Measurements from ENCODE around the gene THTPA.
"Not testable (repeated sequence)": the region's sequence is repeated elsewhere in the genome, so short reads cannot be mapped to it uniquely, and the experiment has no call there.

Gene THTPA

DNA sequence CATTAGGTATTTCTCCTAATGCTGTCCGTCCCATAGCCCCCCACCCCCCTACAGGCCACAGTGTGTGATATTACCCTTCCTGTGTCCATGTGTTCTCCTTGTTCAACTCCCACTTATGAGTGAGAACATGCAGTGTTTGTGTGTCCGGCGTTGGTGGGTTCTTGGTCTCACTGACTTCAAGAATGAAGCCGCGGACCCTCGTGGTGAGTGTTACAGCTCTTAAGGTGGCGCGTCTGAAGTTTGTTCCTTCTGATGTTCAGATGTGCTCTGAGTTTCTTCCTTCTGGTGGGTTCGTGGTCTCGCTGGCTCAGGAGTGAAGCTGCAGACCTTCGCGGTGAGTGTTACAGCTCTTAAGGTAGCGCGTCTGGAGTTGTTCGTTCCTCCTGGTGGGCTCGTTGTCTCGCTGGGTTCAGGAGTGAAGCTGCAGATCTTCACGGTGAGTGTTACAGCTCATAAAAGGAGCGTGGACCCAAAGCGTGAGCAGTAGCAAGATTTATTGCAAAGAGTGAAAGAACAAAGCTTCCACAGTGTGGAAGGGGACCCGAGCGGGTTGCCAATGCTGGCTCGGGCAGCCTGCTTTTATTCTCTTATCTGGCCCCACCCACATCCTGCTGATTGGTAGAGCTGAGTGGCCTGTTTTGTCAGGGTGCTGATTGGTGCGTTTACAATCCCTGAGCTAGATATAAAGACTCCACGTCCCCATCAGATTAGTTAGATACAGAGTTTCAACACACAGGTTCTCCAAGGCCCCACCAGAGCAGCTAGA is 27.9 kb downstream of the THTPA start:
- DNase-seq (ENCODE audit: low spot score), result not testable (repeated sequence)

DNA sequence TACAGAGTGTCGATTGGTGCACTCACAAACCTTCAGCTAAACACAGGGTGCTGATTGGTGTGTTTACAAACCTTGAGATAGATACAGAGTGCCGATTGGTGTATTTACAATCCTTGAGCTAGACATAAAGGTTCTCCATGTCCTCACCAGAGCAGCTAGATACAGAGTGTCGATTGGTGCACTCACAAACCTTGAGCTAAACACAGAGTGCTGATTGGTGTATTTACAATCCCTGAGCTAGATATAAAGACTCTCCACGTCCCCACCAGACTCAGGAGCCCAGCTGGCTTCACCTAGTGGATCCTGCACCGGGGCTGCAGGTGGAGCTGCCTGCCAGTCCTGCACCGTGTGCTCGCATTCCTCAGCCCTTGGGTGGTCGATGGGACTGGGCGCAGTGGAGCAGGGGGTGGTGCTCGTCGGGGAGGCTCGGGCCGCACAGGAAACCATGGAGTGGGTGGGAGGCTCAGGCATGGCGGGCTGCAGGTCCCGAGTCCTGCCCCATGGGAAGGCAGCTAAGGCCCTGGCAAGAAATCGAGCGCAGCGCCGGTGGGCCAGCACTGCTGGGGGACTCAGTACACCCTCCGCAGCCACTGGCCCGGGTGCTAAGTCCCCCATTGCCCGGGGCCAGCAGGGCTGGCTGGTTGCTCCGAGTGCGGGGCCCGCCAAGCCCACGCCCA is 28.6 kb downstream of the THTPA start:
- DNase-seq (ENCODE audit: low spot score), result not testable (repeated sequence)

DNA sequence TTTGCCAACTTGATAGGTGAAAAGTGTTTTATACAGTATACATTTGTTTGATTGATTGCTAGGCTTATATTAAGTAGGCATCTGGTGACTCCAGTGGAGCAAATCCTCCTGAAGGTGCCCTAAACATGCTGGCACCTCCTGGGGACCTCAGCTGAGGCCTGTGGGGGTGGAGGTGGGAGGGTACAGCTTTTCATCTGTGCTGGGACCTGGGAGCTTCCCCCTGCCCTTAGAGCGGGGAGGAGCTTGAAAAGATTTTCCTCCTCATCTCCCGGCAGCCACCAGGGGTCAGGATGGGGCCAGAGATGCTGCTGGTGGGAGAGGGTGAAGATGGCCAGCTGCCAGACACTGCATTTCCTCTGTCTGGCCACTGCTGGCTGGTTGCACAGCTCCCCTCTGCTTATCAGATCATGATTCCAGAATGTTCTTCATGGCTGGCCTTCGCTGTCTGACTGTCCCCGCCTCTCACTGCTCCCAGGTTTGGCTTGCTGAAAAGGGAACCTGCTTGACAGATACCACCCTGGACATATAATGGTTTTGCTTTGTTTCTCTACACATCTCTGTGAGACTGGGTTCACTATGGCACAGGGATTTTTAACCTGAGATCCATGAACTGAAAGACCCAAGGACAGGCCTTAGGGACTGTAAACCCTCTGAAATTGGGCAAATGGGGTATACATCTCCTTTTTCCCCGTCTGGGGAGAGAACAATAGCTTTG is 33.0 kb downstream of the THTPA start:
- peak; percentile 90 for DNase-seq (ENCODE audit: low spot score)

DNA sequence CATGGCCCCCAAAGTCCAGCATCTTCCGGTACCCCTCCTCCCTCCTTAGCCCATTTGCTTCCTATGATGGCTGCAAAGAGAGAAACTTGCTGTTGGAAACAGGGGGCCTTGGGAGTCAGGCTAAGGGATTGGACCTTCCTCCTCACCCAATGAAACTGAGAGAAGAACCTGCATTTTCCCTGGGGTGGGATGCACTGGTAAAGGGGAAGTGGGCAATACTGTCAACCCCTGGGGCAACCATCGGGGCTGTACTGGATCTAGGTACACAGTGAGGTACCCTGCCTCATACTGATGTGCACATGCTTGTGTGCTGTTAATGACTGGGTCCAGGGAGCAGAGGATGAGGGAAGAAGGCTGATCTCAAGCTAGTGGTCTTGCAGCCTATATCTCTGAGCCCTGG is 33.5 kb downstream of the THTPA start:
- DNase-seq (ENCODE audit: low spot score), result no peak

DNA sequence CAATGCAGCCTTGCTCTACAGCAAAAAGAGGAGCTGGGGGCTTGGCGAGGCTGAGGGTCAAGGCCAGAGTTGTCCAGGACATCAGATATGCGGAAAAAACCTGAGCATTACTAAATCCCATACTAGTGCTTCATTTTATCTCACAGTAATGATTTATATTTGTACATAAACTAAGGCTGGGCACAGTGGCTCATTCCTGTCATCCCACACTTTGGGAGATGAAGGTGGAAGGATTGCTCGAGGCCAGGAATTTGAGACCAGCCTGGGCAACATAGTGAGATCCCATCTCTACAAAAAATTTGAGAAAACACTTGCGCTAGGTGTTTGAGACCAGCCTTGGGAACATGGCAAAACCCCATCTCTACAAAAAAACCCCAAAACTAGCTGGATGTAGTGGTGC is 34.1 kb downstream of the THTPA start:
- no peak for DNase-seq (ENCODE audit: low spot score)

DNA sequence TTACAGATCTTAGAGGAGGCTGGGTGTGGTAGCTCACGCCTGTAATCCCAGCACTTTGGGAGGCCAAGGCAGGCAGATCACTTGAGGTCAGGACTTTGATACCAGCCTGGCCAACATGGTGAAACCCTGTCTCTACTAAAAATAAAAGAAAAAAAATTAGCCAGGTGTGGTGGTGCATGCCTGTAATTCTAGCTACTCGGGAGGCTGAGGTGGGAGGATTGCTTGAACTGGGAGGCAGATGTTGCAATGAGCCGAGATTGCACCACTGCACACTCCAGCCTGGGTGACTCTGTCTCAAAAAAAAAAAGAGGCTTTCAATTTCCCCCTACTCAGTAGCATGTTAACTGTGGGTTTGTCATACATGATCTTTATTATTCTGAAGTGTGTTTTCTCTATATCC is 38.1 kb downstream of the THTPA start:
- not testable (repeated sequence) for DNase-seq (ENCODE audit: low spot score)

DNA sequence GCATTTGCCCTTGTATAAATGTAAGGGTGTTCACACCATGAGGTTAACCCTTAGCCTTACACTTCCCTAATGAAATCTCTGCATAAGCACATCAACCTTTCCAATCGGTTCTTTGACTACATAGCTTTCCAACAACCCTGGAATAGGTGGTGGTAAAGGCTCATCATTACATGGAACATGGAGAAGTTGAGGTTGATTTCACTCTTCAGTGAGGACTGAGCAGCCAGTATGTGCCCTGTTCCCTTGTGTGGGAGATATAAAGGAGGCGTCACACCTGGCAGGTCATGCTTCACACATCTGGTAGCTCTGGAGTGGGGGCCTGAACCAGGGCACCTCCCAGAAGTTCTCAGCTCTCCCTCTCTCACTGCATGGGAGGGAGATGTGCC is 44.2 kb downstream of the THTPA start:
- DNase-seq (ENCODE audit: low spot score), result no peak

DNA sequence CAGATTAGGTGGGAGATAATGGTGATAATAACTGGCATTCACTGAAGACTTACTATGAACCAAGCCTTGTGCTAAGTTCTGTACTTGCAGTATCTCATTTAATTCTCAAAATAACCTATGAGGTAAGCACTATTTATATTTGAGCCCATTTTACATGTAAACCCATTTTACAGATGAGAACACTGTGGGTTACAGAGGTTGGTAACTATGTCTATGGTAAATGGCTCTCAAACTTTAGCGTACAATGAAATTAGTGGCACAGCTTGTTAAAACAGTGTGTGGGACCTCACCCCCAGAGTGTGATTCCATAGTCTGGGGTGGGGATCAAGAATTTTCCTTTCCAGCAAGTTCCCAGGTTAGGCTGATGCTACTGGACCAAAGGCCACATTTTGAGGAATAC is 44.7 kb downstream of the THTPA start:
- no peak for DNase-seq (ENCODE audit: low spot score)

DNA sequence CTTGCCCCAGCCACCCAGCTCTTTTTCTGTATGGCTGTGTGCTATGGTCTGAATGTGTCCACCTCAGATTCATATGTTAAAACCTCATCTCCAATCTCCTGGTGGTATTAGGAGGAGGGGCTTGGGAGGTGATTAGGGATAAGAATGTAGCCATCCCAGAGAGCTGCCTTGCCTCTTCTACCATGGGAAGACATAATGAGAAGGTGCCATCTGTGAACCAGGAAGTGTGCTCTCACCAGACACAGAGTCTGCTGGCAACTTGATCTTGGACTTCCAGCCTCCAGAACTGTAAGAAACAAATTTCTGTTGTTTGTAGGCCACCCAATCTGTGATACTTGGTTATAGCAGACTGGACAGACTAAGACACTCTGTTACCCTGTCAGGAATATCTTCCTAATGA is 45.4 kb downstream of the THTPA start:
- no peak for DNase-seq (ENCODE audit: low spot score)

DNA sequence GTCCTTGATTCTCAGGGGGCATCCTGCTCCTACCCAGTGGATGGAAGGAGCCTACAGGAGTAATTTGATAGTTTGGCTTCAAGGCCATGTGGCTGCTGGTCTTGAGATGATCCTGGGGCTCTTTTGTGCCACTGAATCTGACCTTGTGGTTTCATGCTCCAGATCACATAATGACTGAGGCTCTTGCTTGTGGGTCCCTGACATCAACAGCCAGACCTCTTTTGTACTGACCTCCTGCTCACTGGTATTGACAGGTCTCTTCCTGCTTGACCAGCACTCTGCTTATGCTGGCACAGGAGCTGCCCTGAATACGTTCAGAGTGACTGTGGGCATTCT is 45.7 kb downstream of the THTPA start:
- no peak for DNase-seq (ENCODE audit: low spot score)

DNA sequence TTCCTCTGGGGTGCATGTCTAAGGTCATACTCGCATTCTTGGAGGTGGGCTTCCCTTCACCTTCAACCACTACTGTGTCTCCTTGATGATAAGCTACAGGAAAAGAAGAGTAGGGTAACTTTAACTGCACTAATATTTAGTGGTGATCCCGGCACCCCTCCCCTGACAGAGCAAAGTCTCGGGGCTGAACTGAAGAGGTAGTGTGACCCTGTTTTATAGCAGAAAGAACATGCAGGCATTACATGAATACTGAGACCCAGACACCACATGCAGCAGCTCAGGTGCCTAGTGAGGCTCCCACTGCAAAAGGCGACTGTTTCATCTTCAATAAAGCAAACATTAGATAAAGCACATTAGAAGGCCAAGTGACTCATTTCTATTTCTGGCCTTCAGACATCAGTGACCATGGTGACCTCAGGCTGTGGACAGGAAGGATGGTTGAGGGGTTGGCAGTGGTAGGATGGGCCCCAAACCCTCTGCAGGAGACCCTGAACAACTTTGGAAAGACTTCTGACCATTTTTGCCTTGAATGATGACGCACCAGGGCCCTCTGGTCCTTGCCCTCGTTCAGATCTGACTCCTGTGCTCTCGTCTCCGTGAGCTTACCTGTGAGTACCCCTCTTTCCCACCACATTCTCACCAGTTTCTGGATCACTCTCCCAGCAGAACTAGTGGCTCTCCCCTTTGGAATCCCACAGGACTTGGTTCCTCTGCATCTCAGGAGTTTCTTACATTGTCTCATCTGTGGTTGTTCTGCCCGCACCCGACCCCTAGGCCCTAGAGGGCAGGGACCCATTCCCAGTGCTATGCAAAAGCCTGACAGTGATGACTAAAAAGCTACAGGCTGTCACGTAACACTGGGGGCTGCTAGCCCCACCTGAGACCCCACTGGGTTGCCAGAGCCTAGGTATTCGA is 46.4 kb downstream of the THTPA start:
- no peak for DNase-seq (ENCODE audit: low spot score)

DNA sequence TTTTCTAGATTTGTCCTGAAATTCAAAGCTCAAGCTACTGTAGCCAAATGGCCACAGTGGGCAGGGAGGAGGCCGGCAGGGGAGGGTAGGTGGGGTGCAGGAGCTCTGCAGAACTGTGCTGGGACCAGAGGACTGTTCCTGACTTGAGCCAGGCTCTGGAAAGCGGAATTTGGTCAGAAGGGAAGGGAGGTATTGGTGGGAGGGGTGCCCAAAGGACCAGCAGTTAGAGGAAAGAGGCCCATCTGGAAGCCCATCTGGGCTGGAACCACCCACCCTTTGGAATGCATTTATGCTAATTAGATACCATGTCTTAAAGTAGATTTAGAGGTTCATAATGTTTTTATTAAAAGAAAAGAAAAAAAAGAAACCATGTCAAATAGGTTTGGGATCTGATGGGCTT is 47.0 kb downstream of the THTPA start:
- DNase-seq (ENCODE audit: low spot score), result no peak

DNA sequence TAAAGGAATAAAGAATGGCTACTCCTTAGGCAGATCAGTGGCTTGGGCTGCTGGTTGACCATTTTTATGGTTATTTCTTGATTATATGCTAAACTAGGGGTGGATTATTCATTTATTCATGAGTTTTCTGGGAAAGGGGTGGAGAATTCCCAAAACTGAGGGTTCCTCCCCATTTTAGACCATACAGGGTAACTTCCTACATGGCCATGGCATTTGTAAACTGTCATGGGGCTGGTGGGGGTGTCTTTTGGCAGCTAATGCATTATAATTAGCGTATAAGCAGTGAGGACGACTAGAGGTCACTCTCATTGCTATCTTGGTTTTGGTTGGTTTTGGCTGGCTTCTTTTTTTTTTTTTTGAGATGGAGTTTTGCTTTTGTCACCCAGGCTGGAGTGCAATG is 48.1 kb downstream of the THTPA start:
- DNase-seq (ENCODE audit: low spot score), result no peak

DNA sequence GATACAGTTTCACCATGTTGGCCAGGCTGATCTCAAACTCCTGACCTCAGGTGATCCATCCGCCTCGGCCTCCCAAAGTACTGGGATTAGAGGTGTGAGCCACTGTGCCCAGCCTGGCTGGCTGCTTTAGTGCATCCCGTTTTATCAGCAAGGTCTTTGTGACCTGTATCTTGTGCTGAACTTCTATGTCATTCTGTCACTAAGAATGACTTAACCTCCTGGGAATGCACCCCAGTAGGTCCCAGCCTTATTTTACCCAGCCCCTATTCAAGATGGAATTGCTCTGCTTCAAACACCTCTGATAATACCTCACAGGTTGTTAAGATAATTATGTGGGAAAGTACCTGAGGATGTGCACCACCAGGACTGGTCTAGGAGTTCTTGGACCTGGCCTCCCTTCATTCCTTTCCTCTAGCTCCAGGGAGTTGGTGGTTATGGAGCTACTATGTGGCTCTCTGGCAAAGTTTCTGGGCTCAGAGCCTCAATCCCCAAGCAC is 48.7 kb downstream of the THTPA start:
- no peak for DNase-seq (ENCODE audit: low spot score)

DNA sequence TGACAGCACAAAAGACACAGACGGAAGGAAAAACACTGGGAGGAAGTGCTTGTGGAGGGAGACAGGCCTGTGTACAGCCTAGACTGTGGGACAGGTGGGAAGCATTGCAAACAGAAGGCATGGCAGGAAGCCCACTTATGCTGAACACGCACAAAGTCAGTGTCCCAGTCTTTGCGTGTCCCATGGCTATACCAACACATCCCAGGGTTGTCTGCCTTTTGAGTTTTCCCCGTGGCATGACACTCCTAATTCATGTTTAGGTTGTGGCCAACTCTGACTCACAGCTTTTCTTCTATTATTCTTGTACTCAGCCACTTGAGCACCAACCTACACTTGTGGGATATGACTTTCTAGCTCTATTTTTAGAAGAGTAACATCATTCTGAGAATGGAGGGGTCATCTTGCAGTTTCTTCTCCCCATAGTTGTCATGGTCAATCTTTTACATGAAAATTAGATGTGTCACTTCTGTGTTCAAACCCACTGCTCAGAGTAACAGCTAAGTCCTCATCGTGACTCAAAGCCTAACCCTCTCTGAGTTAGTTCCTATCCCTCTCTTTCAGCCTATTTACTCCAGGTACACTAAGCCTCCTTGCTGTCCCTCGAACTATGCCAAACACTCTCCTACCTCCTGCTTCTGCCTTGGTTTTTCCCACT is 50.0 kb downstream of the THTPA start:
- no peak for DNase-seq (ENCODE audit: low spot score)

DNA sequence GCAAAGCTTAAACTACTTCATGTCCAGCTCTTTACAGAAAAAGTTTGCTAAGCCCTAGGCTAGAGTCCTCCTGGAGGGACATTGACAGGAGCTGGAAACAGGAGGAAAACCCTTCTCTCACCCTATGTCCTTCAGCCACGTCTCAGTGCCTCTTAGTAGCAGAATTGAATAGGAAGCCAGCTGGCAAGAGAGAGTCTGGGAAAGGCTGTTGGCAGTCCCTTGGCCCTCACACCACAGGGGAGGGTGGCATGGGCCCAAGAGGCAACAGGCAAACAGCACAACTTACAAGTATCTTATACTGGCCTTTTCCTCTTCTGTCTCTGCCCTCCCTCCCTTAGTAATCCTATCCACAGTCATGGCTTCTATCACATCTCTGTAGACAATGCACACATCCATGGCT is 52.4 kb downstream of the THTPA start:
- DNase-seq (ENCODE audit: low spot score), result peak; percentile 30

DNA sequence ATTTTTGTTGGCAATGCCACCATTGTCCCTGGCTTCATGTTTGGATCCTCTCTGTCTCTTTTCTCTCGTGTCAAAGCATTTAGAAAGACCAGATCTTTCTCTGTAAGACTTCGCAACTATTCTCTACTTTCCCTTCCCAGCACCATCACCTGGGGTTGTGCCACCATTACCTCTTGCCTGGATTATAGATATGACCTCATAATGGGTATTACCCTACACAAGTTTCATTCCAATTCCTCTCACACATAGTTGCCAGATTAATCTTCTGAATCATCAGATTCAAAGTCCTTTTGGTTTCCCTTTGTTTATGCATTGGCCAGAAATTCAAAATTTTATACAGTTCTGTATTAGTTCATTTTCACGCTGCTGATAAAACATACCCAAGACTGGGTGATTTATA is 52.9 kb downstream of the THTPA start:
- DNase-seq (ENCODE audit: low spot score), result no peak

DNA sequence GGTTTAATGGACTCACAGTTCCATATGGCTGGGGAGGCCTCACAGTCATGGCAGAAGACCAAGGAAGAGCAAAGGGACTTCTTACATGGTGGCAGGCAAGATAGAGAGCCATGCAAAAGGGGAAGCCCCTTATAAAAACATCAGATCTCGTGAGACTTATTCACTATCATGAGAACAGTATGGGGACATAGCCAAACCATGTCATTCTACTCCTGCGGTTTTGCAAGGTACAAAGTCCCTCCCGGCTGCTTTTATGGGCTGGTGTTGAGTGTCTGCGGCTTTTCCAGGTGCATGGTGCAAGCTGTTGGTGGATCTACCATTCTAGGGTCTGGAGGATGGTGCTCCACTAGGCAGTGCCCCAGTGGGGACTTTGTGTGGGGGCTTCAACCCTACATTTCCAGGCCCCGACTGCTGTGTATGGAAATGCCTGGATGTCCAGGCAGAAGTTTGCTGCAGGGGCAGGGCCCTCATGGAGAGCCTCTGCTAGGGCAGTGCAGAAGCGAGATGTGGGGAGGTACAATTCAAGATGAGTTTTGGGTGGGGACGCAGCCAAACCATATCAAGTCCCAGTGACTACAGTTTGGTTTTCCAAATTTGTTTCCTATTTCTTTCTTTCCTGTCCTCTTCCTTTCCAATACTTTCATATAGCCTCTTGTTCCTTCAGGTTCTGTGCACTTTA is 53.5 kb downstream of the THTPA start:
- not testable (repeated sequence) for DNase-seq (ENCODE audit: low spot score)
